Thyroid gland (tissue), 4 donors: ENCODE measurements around the gene MICOS13.

ENCODE experiments used
- POLR2A ChIP-seq, 2 donors: fragments of 450-650 bp; IDR thresholded peaks; one replicate each; pipeline ENCODE4 v1.6.1; 2017; ENCODE audit warnings: antibody characterized with exemption in 2 of 2, mild to moderate bottlenecking in 2 of 2, moderate library complexity in 1 of 2
- TF ChIP-seq, protein P1 (sequence below), 6 experiments: fragments of 200-600 bp in 3 of 6; fragments of 450-650 bp in 3 of 6; sonication (generic) in 3 of 6; IDR thresholded peaks; one replicate each; pipeline ENCODE4 v1.5.1; 2016 to 2019; ENCODE audit warnings: antibody characterized with exemption in 6 of 6, mild to moderate bottlenecking in 2 of 6, inconsistent platforms in 1 of 6, moderate library complexity in 1 of 6

DNA sequence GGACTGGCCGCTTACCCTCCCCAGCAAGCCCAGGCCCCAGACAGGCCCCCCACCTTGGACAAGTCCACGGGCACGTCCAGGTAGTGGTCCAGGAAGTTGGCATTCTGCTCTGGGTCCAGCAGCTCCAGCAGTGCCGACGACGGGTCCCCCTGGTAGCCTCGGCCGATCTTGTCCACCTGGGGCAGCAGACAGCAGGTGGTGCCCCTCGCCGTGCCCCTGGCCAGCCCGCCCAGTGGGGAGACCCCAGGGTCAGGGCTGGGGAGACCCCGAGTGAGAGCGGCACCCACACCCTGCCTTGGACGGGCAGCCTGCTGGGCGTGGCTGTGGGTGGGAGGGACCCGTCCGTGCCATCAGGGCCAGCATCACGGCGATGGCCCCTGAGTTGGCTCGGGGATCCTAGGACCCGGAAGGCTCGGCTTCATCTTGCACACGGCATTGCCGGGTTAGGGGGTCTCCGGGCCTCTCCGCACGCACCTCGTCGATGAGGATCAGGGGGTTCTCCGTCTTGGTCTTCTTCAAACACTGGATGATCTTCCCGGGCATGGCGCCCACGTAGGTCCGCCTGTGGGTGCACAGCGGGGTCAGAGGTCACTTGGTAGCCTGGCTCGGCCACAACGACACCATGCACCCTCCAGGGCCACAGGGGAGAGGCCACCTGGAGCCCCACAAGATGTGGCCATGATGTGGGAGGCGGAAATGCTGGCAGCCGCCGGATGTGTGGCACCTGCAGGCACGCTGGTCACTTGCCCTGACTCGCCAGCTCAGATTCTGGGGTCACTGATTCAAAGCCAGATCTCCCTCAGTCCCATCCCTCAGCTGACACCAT is 16.1 kb upstream of the MICOS13 start:
- TF ChIP-seq POLR2A (IDR thresholded peaks at IDR 0.05): no peak
- TF ChIP-seq, protein P1, sequence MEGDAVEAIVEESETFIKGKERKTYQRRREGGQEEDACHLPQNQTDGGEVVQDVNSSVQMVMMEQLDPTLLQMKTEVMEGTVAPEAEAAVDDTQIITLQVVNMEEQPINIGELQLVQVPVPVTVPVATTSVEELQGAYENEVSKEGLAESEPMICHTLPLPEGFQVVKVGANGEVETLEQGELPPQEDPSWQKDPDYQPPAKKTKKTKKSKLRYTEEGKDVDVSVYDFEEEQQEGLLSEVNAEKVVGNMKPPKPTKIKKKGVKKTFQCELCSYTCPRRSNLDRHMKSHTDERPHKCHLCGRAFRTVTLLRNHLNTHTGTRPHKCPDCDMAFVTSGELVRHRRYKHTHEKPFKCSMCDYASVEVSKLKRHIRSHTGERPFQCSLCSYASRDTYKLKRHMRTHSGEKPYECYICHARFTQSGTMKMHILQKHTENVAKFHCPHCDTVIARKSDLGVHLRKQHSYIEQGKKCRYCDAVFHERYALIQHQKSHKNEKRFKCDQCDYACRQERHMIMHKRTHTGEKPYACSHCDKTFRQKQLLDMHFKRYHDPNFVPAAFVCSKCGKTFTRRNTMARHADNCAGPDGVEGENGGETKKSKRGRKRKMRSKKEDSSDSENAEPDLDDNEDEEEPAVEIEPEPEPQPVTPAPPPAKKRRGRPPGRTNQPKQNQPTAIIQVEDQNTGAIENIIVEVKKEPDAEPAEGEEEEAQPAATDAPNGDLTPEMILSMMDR (IDR thresholded peaks at IDR 0.05): no peak
